ENCODE results near the gene UBA5. TPM values are rescaled to one million over a fixed set of nuclear protein-coding genes. Genes with fewer than 3 reads are reported as not detected.

UBA5 gene
- total RNA-seq, 2 experiments from 2014 or later, result 35.4 to 39.2 TPM

DNA sequence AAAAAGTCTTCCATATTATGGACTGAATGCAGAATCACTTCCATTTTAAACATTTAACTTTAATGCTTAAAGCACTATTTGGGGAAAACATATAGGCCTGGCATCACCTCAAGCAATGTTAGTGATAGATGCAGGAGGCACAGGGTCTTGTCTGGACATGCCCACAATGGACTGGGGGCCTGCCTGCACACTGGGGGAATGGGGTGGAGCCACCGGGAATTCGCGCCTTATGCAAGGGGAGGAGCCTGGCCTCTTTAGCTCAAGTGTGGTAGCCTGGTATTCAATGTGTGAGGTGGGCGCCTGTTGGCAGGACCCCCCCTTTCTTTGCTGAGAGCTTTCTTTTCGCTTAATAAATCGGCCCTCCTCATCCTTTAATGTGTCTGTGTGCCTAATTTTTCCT lies 33.2 kb upstream of the UBA5 start:
- no peak overlapping the region for H3K27ac Mint-ChIP-seq
- DNase-seq (no peak), ATAC-seq (ENCODE audit: poor library complexity) (no peak)
- no peaks in the 10 kb centered on the region for H3K9me3 Mint-ChIP-seq
- H3K36me3 Mint-ChIP-seq (ENCODE audit: low read depth), result peaks cover 53% of the 10 kb centered on the region
- CTCF ChIA-PET, result interaction anchor here (0.6 to 0.9 kb wide), 2 partner anchors 9 to 81 kb away, joined by 3 read pairs; no protein-coding TSS in a partner anchor
- Histone ChIP-seq H3K4me3 (ENCODE audit: low read length) (no peak overlapping the region), H3K9me3 (ENCODE audit: control insufficient read depth in 1 of 2, insufficient read depth in 1 of 2, low read length in 2 of 2) (no peaks in the 10 kb centered on the region), H3K27me3 (ENCODE audit: control insufficient read depth in 1 of 2, insufficient read depth in 2 of 2, low read length in 2 of 2) (no peaks in the 10 kb centered on the region), H3K27ac (ENCODE audit: low read depth in 1 of 2, low read length in 2 of 2) (no peak overlapping the region), H3K4me1 (ENCODE audit: insufficient read depth, low read length) (no peaks in the 10 kb centered on the region), H3K36me3 (ENCODE audit: insufficient read depth, low read length) (peaks cover 26% of the 10 kb centered on the region)
- intact Hi-C loops (cut with DNase I, micrococcal nuclease), result no loop called here
- TF ChIP-seq, protein P1, sequence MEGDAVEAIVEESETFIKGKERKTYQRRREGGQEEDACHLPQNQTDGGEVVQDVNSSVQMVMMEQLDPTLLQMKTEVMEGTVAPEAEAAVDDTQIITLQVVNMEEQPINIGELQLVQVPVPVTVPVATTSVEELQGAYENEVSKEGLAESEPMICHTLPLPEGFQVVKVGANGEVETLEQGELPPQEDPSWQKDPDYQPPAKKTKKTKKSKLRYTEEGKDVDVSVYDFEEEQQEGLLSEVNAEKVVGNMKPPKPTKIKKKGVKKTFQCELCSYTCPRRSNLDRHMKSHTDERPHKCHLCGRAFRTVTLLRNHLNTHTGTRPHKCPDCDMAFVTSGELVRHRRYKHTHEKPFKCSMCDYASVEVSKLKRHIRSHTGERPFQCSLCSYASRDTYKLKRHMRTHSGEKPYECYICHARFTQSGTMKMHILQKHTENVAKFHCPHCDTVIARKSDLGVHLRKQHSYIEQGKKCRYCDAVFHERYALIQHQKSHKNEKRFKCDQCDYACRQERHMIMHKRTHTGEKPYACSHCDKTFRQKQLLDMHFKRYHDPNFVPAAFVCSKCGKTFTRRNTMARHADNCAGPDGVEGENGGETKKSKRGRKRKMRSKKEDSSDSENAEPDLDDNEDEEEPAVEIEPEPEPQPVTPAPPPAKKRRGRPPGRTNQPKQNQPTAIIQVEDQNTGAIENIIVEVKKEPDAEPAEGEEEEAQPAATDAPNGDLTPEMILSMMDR (IDR thresholded peaks at IDR 0.05), result no peak
- H3K4me3 Mint-ChIP-seq, result no peak overlapping the region
- no peaks in the 10 kb centered on the region for H3K27me3 Mint-ChIP-seq
- peaks cover 17% of the 10 kb centered on the region for H3K4me1 Mint-ChIP-seq (ENCODE audit: low read depth)
- POLR2A ChIA-PET, result no interaction called here

DNA sequence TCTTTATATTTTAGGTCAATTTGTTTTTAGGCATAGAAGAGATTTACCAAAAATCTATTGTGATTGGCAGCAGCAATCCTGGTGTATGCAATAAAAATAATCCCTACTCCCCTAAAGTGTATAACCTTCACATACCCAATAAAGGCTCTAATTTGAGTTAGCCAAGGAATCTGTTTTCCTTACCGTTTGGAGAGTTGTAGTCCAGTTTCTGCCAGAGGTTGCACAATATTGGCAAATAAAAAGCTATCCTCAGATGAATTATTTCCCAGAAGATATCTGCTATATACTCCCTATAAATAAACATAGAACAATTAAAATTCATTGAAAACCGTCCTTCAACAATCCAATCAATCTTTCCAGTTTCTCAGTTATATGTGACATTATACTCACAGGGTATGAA lies 32.0 kb upstream of the UBA5 start:
- Mint-ChIP-seq H3K9me3 (no peaks in the 10 kb centered on the region), H3K27ac (no peak overlapping the region), H3K4me3 (no peak overlapping the region), H3K36me3 (ENCODE audit: low read depth) (peaks cover 58% of the 10 kb centered on the region), H3K4me1 (ENCODE audit: low read depth) (peaks cover 11% of the 10 kb centered on the region), H3K27me3 (no peaks in the 10 kb centered on the region)
- ChIA-PET CTCF (no interaction called here), POLR2A (no interaction called here)
- no peak overlapping the region for H3K27ac ChIP-seq (ENCODE audit: low read depth in 1 of 2, low read length in 2 of 2)
- no peaks in the 10 kb centered on the region for H3K4me1 ChIP-seq (ENCODE audit: insufficient read depth, low read length)
- DNase-seq (no peak), ATAC-seq (ENCODE audit: poor library complexity) (no peak)
- TF ChIP-seq, protein P1 (IDR thresholded peaks at IDR 0.05), result no peak
- peaks cover 26% of the 10 kb centered on the region for H3K36me3 ChIP-seq (ENCODE audit: insufficient read depth, low read length)
- intact Hi-C loops (cut with DNase I, micrococcal nuclease), result no loop called here
- H3K9me3 ChIP-seq (ENCODE audit: control insufficient read depth in 1 of 2, insufficient read depth in 1 of 2, low read length in 2 of 2), result no peaks in the 10 kb centered on the region
- H3K27me3 ChIP-seq (ENCODE audit: control insufficient read depth in 1 of 2, insufficient read depth in 2 of 2, low read length in 2 of 2), result no peaks in the 10 kb centered on the region
- H3K4me3 ChIP-seq (ENCODE audit: low read length), result no peak overlapping the region

DNA sequence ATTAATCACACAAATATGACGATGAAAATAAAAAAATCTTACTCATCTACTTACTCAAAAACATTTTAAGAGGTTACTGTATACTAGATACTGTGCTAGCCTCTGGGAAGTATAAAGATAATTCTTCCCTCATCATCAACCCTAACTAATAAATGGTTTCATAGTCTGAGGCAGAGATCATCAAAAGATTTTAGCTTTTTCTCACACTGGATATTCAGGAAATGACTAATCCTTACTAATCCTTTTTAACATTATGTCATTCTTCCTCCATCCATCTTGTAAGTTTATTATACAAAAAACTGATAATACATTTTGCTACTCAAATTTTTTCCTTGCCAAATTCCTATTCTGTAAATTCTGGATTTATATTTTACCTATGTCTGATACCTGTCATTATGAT lies 30.2 kb upstream of the UBA5 start:
- Mint-ChIP-seq H3K27ac (no peak overlapping the region), H3K36me3 (ENCODE audit: low read depth) (peaks cover 65% of the 10 kb centered on the region), H3K4me1 (ENCODE audit: low read depth) (peaks cover 5% of the 10 kb centered on the region), H3K27me3 (no peaks in the 10 kb centered on the region), H3K9me3 (no peaks in the 10 kb centered on the region), H3K4me3 (no peak overlapping the region)
- CTCF ChIA-PET, result no interaction called here
- Histone ChIP-seq H3K4me3 (ENCODE audit: low read length) (no peak overlapping the region), H3K27me3 (ENCODE audit: control insufficient read depth in 1 of 2, insufficient read depth in 2 of 2, low read length in 2 of 2) (no peaks in the 10 kb centered on the region), H3K36me3 (ENCODE audit: insufficient read depth, low read length) (peaks cover 26% of the 10 kb centered on the region), H3K4me1 (ENCODE audit: insufficient read depth, low read length) (no peaks in the 10 kb centered on the region), H3K9me3 (ENCODE audit: control insufficient read depth in 1 of 2, insufficient read depth in 1 of 2, low read length in 2 of 2) (no peaks in the 10 kb centered on the region), H3K27ac (ENCODE audit: low read depth in 1 of 2, low read length in 2 of 2) (no peak overlapping the region)
- DNase-seq, result no peak
- ATAC-seq (ENCODE audit: poor library complexity), result no peak
- POLR2A ChIA-PET, result no interaction called here
- TF ChIP-seq, protein P1 (IDR thresholded peaks at IDR 0.05), result no peak
- intact Hi-C loops (cut with DNase I, micrococcal nuclease), result no loop called here
